Bronchial epithelial cell (primary cell): ENCODE data around the gene CCNJ. TPM values are rescaled to one million over a fixed set of nuclear protein-coding genes. Genes with fewer than 3 reads are reported as not detected.

Experiments
- DNase-seq: peaks from one replicate; pipeline ENCODE4 v3.0.0-alpha.2; 2010; ENCODE audit warnings: low read depth
- FAIRE-seq: peaks from 2 replicates; lab custom pipeline; 2011; peaks lifted over from hg19 to GRCh38; lab: Jason Lieb, UNC
- H3K27me3 ChIP-seq: 2 replicates; pipeline ENCODE4 v1.5.1; 2011; ENCODE audit warnings: low read length; ENCODE audit not compliant: control insufficient read depth, insufficient read depth
- H3K36me3 ChIP-seq: 2 replicates; pipeline ENCODE4 v1.5.1; 2011; ENCODE audit warnings: low read length; ENCODE audit not compliant: control insufficient read depth, insufficient read depth
- H3K4me3 ChIP-seq: 2 replicates; pipeline ENCODE4 v1.5.1; 2011; ENCODE audit warnings: mild to moderate bottlenecking, low read depth, low read length, control low read depth
- CTCF ChIP-seq: IDR thresholded peaks from 2 replicates; pipeline ENCODE4 v1.5.1; 2011; ENCODE audit warnings: mild to moderate bottlenecking, moderate library complexity, low read length, control low read depth, inconsistent platforms; ENCODE audit not compliant: insufficient read depth, severe bottlenecking
- total RNA-seq: library from RNA; depleted of rRNA; stranded (reverse); fragments of >200 nt; gene quantifications from 2 replicates; pipeline ENCODE4 v1.2.1, GENCODE V29; 2014

The CCNJ gene
- total RNA-seq, 1 donor from 2014 or later: 10.5 TPM

GRCh38 chr10:96093948-96094347 is 50.6 kb downstream of the CCNJ start:
- Histone ChIP-seq H3K4me3 (no peak overlapping the region), H3K36me3 (no peaks in the 10 kb centered on the region), H3K27me3 (peaks cover 2% of the 10 kb centered on the region)
- DNase-seq (no peak), FAIRE-seq (no peak)
- no peak for TF ChIP-seq CTCF

GRCh38 chr10:96096958-96097357 is 53.6 kb downstream of the CCNJ start:
- no peak for TF ChIP-seq CTCF
- H3K4me3 ChIP-seq: no peak overlapping the region
- DNase-seq (no peak), FAIRE-seq (no peak)
- peaks cover 3% of the 10 kb centered on the region for H3K27me3 ChIP-seq
- no peaks in the 10 kb centered on the region for H3K36me3 ChIP-seq

- DNase-seq: no peak
- FAIRE-seq: no peak
- Histone ChIP-seq H3K36me3 (no peaks in the 10 kb centered on the region), H3K27me3 (peaks cover 3% of the 10 kb centered on the region), H3K4me3 (no peak overlapping the region)
- TF ChIP-seq CTCF: no peak
Observed at GRCh38 chr10:96097865-96098264, 54.5 kb downstream of the CCNJ start.

- no peak overlapping the region for H3K4me3 ChIP-seq
- TF ChIP-seq CTCF: no peak
- no peak for FAIRE-seq
- H3K27me3 ChIP-seq: no peaks in the 10 kb centered on the region
- no peaks in the 10 kb centered on the region for H3K36me3 ChIP-seq
- no peak for DNase-seq
Observed at GRCh38 chr10:96107623-96108038, 64.2 kb downstream of the CCNJ start.

Other genes with a start within 250 kb of the CCNJ start
- not detected in 2 replicates for gene CC2D2B, start 135.6 kb upstream of the CCNJ start, total RNA-seq
- gene ZNF518A, start 86.7 kb downstream of the CCNJ start, total RNA-seq: 21.1 and 26.2 TPM in 2 replicates
- gene BLNK, start 228.0 kb downstream of the CCNJ start, total RNA-seq: 2.6 and 9.2 TPM in 2 replicates